Measurements from ENCODE around the gene TRIM5.
"Not testable (repeated sequence)": the region's sequence is repeated elsewhere in the genome, so short reads cannot be mapped to it uniquely, and the experiment has no call there.

Gene TRIM5

DNA sequence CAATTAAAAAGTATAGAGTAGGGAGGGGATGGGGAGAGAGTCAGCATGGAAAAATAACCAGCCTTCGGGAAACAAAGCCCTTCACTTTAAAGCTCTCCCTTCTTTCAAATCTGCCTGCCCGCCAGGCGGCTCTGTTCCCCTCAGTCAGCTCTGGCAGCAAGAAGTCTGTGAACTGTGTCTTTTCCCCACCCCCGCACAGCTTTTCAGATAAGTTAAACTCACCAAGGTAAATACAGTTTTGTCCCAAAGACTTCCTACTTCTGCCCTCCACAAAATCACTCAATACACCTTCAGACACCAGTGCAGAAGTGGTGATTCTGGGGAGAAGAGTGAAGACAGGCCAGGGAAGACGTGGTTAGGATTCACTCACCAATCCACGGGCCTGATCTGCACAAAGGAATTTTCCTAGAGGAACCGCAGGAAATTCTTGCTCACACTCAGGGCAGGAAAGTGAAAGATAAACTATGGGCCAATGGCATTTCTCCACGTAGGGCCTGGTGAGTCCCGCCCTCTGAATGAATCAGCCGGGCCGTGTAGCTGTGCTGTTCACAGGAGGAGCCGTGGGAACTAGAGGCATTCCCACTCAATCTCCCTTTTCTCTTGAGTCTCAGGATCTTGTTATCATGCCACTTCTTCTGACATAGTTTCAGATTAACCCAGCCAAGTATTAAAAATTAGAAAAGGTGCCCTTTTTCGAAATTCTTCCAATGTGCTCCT lies at the start of gene TRIM5:
Gene TRIM5, minus strand, starts transcription at position 429 of the 717 bp plus-strand sequence. CDS start 4,897 bp downstream, outside the sequence.
- DNase-seq, result peak; percentile 74

DNA sequence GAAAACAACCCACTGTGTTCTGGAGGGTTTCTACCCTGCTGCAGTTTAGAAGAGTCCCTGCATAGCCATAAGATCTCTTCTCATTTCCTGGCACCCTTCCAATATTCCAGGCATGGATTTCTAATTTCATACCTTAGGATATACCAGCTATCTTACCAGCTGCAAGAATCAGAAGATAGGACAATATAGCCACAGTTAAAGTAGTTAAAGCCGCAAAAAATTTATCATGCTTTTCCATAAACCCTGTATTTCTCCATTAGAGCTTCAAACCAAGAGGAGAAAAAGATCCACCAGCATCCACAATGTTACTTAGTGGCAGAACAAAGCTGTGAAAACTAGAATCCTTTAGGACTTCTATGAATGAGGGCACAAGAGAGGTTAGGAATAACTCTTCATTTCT lies 42.8 kb upstream of the TRIM5 start:
- DNase-seq, result no peak

- no peak for DNase-seq
Observed at GRCh38 chr11:5726351-5726750, 41.5 kb upstream of the TRIM5 start.

DNA sequence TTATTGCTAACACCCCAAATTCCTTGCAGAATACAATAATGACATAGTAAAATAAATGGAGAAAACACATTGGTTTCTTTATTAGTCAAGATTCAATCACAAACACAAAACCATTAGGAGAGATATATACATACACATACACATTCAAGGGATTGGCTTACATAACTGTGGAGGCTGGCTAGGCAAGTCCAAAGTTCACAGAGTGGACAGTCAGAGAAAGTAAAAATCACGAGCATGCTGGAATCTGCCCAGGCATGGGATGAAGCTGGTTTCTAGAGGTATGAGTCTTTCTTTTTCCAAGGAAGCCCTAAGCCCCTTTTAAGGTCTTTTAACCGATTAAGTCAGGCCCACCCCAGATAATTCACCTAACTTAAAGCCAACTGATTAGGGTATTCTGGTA lies 37.7 kb upstream of the TRIM5 start:
- DNase-seq, result no peak

GRCh38 chr11:5719703-5720495 lies 35.0 kb upstream of the TRIM5 start:
- DNase-seq, result peak; percentile 2

DNA sequence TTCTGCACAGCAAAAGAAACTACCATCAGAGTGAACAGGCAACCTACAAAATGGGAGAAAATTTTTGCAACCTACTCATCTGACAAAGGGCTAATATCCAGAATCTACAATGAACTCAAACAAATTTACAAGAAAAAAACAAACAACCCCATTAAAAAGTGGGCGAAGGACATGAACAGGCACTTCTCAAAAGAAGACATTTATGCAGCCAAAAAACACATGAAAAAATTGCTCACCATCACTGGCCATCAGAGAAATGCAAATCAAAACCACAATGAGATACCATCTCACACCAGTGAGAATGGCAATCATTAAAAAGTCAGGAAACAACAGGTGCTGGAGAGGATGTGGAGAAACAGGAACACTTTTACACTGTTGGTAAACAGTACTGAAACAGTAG lies 31.6 kb upstream of the TRIM5 start:
- DNase-seq, result not testable (repeated sequence)

DNA sequence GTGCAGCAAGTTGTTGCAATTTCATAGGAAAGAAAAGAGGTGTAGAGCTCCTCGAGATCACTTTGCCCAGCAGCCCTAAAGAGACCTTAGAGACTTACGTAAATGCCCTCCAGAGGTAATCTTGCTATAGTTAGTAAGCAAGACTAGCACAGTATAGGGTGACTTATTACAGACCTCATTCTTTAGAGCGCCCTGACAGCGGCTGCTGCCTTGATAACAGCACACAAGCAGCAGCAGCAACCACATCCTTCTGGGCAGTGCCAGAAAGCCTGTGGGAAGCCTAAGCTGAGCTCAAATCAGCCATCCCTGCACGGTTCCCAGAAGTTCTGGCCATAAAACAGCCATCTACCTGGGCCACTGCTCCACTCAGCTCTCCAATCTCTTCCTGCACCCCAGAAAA lies 28.8 kb upstream of the TRIM5 start:
- no peak for DNase-seq

GRCh38 chr11:5712507-5712906 lies 27.6 kb upstream of the TRIM5 start:
- DNase-seq, result no peak

- no peak for DNase-seq
Observed at GRCh38 chr11:5705688-5706087, 20.8 kb upstream of the TRIM5 start.

DNA sequence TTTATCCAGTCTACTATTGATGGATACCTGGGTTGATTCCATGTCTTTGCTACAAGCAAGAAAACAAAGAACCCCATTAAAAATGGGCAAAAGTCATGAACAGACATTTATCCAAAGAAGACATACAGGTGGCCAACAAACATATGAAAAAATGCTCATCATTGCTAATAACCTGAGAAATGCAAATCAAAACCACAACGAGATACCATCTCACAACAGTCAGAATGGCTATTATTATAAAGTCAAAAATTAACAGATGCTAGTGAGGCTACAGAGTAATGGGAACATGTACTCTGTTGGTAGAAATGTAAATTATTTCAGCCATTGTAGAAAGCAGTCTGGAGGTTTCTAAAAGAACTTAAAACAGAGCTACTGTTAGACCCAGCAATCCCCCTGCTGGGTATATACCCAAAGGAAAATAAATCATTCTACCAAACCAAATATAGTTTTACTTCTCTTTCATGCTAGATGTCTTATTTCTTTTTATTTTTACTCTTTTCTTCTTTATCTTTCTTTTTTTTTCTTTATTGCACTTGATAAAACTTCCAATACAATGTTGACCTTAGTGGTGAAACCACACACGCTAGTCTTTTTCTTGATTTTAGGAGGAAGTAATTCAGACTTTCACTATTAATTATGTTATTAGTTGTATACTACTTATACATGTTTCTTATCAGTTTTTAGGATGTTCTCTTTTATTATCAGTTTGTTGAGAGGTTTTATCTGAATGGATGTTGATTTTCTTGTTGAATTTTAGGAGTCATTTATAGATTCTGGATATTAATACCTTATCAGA lies 19.1 kb upstream of the TRIM5 start:
- DNase-seq, result no peak

DNA sequence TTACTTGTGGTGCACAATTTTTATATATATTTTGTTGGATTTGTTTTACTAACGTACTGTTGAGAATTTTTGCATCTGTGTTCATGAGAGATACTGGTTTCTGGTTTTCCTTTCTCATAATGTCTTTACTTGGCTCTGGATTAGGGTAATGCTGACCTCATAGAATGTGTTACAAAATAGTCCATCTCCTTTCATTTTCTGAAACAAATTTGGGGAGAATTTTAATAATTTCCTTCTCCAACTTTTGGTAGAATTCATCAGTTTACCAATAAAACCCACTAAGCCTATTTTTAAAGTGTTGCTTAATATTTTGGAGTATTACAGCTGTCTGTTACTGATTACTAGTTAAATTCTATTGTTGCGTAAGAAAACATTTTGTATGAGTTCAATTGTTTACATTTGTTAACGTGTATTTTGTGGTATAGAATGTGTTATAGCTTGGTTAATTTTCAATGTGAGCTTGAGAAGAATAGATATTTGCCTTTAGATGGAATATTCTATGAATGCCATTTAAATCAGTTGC lies 16.2 kb upstream of the TRIM5 start:
- DNase-seq, result no peak

GRCh38 chr11:5700421-5701054 lies 15.7 kb upstream of the TRIM5 start:
- no peak for DNase-seq

DNA sequence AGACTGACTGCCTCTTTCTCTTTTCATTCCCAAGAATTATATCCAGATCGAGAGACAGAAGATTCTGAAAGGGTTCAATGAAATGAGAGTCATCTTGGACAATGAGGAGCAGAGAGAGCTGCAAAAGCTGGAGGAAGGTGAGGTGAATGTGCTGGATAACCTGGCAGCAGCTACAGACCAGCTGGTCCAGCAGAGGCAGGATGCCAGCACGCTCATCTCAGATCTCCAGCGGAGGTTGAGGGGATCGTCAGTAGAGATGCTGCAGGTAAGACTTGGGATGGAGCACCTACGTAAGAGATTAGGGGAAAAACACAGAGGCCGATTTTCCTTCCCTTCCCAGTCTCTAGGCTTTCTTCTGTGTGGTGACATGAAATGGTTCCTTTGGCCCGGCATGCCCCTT lies 13.4 kb upstream of the TRIM5 start:
- DNase-seq, result no peak

DNA sequence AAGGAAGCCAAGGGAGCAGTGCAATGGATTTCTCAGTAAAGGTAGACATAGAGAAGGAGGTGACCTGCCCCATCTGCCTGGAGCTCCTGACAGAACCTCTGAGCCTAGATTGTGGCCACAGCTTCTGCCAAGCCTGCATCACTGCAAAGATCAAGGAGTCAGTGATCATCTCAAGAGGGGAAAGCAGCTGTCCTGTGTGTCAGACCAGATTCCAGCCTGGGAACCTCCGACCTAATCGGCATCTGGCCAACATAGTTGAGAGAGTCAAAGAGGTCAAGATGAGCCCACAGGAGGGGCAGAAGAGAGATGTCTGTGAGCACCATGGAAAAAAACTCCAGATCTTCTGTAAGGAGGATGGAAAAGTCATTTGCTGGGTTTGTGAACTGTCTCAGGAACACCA lies 11.3 kb upstream of the TRIM5 start:
- DNase-seq, result no peak

DNA sequence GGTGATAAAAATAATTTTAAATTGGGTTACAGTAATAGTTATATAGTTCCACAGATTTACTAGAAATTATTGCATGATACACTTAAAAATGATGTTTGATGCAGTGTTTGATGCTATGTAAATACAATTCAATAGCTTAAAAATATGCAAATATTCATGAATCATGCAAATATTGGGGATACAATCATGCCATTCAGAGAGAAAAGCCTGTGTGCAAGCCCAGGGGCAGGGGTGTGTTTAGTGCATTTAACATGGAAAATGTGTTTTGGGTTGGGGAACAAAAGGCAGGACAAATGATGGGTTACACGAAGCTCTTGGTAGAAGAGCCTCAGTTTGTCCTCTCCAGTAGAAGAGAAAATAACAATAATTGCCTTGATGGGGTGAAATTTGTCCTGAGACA lies 10.7 kb upstream of the TRIM5 start:
- no peak for DNase-seq

GRCh38 chr11:5694642-5695041 lies 9.8 kb upstream of the TRIM5 start:
- no peak for DNase-seq

GRCh38 chr11:5691964-5692361 lies 7.1 kb upstream of the TRIM5 start:
- DNase-seq, result no peak

GRCh38 chr11:5691238-5691963 lies 6.5 kb upstream of the TRIM5 start:
- not testable (repeated sequence) for DNase-seq

- no peak for DNase-seq
Observed at GRCh38 chr11:5690736-5691135, 5.9 kb upstream of the TRIM5 start.

GRCh38 chr11:5690216-5690615 lies 5.3 kb upstream of the TRIM5 start:
- no peak for DNase-seq

- DNase-seq, result peak; percentile 11
Observed at GRCh38 chr11:5689551-5689983, 4.7 kb upstream of the TRIM5 start, which contains the start of gene TRIM22. TRIM22 (plus strand) TSS chr11:5689790; CDS start chr11:5696233, 6,443 bp downstream.

DNA sequence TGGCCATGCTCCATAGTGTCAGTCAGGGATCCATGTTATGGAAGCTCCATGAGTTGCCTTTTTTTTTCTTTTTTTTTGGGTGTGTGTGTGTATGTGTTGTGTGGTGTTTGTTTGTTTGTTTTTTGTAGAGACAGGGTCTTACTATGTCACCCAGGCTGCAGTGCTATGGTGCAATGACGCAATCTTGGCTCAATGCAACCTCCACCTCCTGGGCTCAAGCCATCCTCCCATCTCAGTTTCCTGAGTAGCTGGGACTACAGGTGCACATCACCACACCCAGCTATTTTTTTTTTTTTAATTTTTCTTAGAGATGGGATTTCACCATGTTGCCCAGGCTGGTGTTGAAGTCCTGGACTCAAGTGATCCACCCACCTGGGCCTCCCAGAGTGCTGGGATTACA lies 3.6 kb upstream of the TRIM5 start:
- DNase-seq, result no peak

Data from NK-92 treated with Interleukin-12 subunit alpha and Interleukin-12 subunit beta, amount 100 ng/mL, for 24 hours (cell line).